ENCODE results near the gene KHNYN.

The KHNYN gene

GRCh38 chr14:24401810-24402702, 27.7 kb upstream of the KHNYN start:
- DNase-seq: no peak

- DNase-seq: no peak
These were observed 26.3 kb upstream of the KHNYN start for GRCh38 chr14:24403294-24403998.

- DNase-seq: no peak
These were observed 24.9 kb upstream of the KHNYN start for GRCh38 chr14:24404814-24405213.

GRCh38 chr14:24406416-24406815, 23.3 kb upstream of the KHNYN start:
- DNase-seq: no peak

- no peak for DNase-seq
These were observed 22.0 kb upstream of the KHNYN start for GRCh38 chr14:24407608-24408325.

- DNase-seq: no peak
These were observed 21.0 kb upstream of the KHNYN start for GRCh38 chr14:24408764-24409163.

- DNase-seq: no peak
These were observed 20.6 kb upstream of the KHNYN start for GRCh38 chr14:24409192-24409591.

GRCh38 chr14:24409956-24410355, 19.8 kb upstream of the KHNYN start:
- DNase-seq: no peak

GRCh38 chr14:24411443-24412389, 18.0 kb upstream of the KHNYN start:
- no peak for DNase-seq

GRCh38 chr14:24414077-24414476, 15.7 kb upstream of the KHNYN start:
- no peak for DNase-seq

- DNase-seq: no peak
These were observed 14.9 kb upstream of the KHNYN start for GRCh38 chr14:24414732-24415420.

- no peak for DNase-seq
These were observed 14.1 kb upstream of the KHNYN start for GRCh38 chr14:24415421-24416253.

GRCh38 chr14:24416254-24416931, 13.4 kb upstream of the KHNYN start:
- DNase-seq: no peak

- no peak for DNase-seq
These were observed 12.7 kb upstream of the KHNYN start for GRCh38 chr14:24416932-24417619.

- DNase-seq: no peak
These were observed 11.8 kb upstream of the KHNYN start for GRCh38 chr14:24417832-24418491.

GRCh38 chr14:24418492-24418873, 11.3 kb upstream of the KHNYN start:
- no peak for DNase-seq

GRCh38 chr14:24422261-24422660, 7.5 kb upstream of the KHNYN start:
- DNase-seq: no peak

GRCh38 chr14:24422694-24423601, 6.8 kb upstream of the KHNYN start:
- DNase-seq: no peak

Measured in NCI-H2029 treated with DMSO at 0.1 percent for 48 hours (cell line).